Naive B cell (primary cell): ENCODE measurements around the gene TCP11. TPM values are rescaled to one million over a fixed set of nuclear protein-coding genes. Genes with fewer than 3 reads are reported as not detected.

Experiments
- ATAC-seq, 2 donors: fragments of 150-1000 bp; cut with Tn5 transposase; 2 replicates each; pipeline ENCODE4 v1.10.0; 2021; ENCODE audit warnings: low read depth in 2 of 2, mild to moderate bottlenecking in 2 of 2, moderate library complexity in 2 of 2
- DNase-seq: peaks from one replicate; pipeline ENCODE4 v3.0.0; 2022
- H3K27ac Mint-ChIP-seq, 6 donors: one replicate each; pipeline ENCODE4 v1.8.0; 2020 to 2022; ENCODE audit warnings: mild to moderate bottlenecking in 6 of 6, mixed read lengths in 6 of 6, moderate library complexity in 5 of 6, inconsistent platforms in 2 of 6
- H3K27me3 Mint-ChIP-seq, 3 donors: one replicate each; pipeline ENCODE4 v1.8.0; 2021 to 2022; ENCODE audit warnings: mixed read lengths in 3 of 3, mild to moderate bottlenecking in 1 of 3
- H3K36me3 Mint-ChIP-seq, 2 donors: one replicate each; pipeline ENCODE4 v1.8.0; 2020 to 2022; ENCODE audit warnings: mixed read lengths in 2 of 2, inconsistent platforms in 1 of 2, mild to moderate bottlenecking in 1 of 2
- H3K4me1 Mint-ChIP-seq, 3 donors: one replicate each; pipeline ENCODE4 v1.8.0; 2020 to 2022; ENCODE audit warnings: mixed read lengths in 3 of 3, inconsistent platforms in 1 of 3, mild to moderate bottlenecking in 1 of 3, moderate library complexity in 1 of 3
- H3K4me3 Mint-ChIP-seq, 8 donors: one replicate each; pipeline ENCODE4 v1.8.0; 2020 to 2022; ENCODE audit warnings: mild to moderate bottlenecking in 8 of 8, mixed read lengths in 8 of 8, moderate library complexity in 8 of 8, inconsistent platforms in 2 of 8
- H3K9me3 Mint-ChIP-seq, 7 donors: one replicate each; pipeline ENCODE4 v1.8.0; 2020 to 2022; ENCODE audit warnings: mixed read lengths in 7 of 7, mild to moderate bottlenecking in 5 of 7, inconsistent platforms in 2 of 7, moderate library complexity in 1 of 7
- polyA plus RNA-seq, 6 donors: library from polyadenylated mRNA; unstranded; fragments of 300-500 nt; fragmentation: Illumina TruSeq; gene quantifications; one replicate each; pipeline ENCODE4 v1.2.3, GENCODE V29; 2021; ENCODE audit warnings: low read depth in 6 of 6

TCP11 gene
- polyA plus RNA-seq, 6 donors from 2014 or later, result not detected

DNA sequence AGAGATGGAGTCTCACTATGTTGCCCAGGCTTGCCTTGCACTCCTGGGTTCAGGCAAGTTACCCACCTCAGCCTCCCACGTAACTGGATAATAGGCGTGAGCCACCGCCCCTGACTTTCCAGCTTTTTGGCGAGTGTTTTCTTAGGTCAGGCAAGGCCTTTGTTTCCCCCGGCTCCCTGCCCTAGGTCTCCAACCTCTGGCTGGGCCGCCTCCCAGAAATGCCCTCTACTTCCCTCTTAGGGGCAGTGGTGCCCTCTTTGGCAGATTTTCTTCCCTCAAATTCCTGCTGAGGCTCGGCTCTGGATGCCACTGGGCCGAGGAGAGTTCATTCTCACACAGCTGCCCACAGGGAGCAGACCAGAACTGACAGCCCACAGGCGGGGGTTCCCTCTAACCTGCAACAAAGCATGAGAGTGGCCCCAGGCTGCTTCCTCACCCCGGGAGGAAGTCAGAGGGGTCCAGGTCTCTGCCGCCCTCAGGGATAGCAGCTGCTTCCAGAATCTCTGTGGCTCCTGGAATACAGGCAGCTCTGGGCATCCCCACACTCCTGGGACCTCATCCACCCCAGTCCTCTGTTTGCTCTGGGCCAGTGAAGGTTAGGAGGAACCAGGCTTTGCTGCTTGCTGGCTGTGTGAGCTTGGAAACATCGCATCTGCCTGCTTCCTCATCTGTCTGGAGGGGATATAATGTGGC lies 56.5 kb downstream of the TCP11 start:
- Mint-ChIP-seq H3K4me3 (no peak overlapping the region), H3K9me3 (no peaks in the 10 kb centered on the region), H3K36me3 (peaks cover 0 to 45% of the 10 kb centered on the region in 2 donors), H3K4me1 (peaks cover 2 to 6% (median 4%) of the 10 kb centered on the region in 3 donors), H3K27me3 (no peaks in the 10 kb centered on the region), H3K27ac (no peak overlapping the region)
- no peak for DNase-seq
- no peak for ATAC-seq

DNA sequence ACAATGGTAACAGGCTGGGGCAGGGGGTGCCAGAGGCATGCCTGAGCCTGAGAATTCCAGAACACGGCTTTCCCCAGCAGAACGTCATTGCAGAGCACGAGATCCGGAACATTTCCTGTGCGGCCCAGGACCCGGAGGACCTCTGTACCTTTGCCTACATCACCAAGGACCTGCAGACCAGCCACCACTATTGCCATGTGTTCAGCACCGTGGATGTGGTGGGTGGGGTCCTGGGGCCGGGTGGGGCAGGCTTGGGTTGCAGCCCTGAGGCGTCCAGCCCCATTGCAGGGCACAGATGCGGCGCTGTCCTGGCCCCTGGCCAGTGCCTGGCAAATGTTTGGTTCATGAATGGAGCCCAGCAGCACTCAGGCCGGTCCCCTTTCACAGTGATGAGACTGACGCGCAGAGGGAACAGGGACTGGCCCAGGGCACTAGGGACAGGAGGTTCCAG lies 57.1 kb downstream of the TCP11 start:
- Mint-ChIP-seq H3K36me3 (peaks cover 0 to 45% of the 10 kb centered on the region in 2 donors), H3K27me3 (no peaks in the 10 kb centered on the region), H3K4me1 (peaks cover 2 to 6% (median 4%) of the 10 kb centered on the region in 3 donors), H3K4me3 (no peak overlapping the region), H3K9me3 (no peaks in the 10 kb centered on the region), H3K27ac (no peak overlapping the region)
- DNase-seq (no peak), ATAC-seq (no peak)

DNA sequence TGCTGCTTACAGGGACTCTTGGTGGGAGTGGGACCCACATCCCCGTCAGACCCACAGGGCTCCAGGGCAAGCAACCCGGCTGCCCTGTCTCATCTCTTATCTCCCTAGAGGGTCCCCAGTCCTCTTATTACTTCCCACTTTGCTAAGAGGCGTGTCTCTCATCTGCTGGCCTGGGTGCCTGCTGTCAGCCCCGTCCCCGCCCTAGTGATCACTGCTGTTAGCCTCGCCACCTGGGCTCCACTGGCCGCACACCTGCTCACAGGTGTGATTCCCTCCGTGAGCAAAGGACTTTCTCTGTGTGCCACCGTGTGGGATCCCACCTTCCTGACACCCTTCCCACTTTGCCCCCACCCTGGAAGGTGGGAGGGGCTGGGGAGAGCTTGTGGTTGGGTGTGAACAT lies 57.6 kb downstream of the TCP11 start:
- Mint-ChIP-seq H3K4me1 (peaks cover 2 to 6% (median 4%) of the 10 kb centered on the region in 3 donors), H3K9me3 (no peaks in the 10 kb centered on the region), H3K36me3 (peaks cover 0 to 45% of the 10 kb centered on the region in 2 donors), H3K27ac (peak overlapping the region in 1 of 6 donors; percentile 59), H3K4me3 (peak overlapping the region in 1 of 8 donors; percentile 25), H3K27me3 (no peaks in the 10 kb centered on the region)
- ATAC-seq, result no peak
- DNase-seq, result no peak

DNA sequence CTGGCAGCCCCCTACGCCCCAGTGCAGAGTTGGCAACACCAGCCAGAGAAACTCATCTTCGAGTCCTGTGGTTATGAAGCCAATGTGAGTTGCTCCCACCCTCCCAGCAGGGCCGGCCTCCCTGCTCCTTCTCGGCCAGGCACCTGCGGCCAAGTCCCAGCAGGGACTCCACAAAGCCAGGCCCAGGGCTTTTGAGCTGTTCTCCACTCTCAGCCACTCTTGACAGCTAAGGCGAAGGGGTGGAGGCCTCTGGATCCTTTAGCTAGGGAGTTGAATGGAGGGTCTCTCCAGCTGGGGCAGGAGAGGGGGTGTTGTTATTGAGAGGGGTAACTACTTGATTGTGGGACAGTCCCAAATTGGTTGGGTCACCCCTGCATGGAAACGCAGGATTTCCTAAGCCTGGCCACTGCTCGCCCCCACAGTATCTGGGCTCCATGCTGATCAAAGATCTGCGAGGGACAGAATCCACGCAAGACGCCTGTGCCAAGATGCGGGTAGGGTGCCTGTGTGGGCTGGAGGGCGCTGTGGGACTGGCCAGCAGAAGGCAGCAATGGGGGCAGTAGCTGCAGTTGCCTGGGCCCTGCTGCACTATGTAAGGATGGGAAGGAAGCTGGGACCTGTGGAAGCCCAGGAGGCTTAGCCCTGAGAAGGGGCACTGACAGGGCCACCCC lies 58.3 kb downstream of the TCP11 start:
- Mint-ChIP-seq H3K36me3 (peaks cover 0 to 42% of the 10 kb centered on the region in 2 donors), H3K4me3 (no peak overlapping the region), H3K4me1 (peaks cover 2 to 6% (median 4%) of the 10 kb centered on the region in 3 donors), H3K27me3 (no peaks in the 10 kb centered on the region), H3K27ac (no peak overlapping the region), H3K9me3 (no peaks in the 10 kb centered on the region)
- DNase-seq (no peak), ATAC-seq (no peak)

DNA sequence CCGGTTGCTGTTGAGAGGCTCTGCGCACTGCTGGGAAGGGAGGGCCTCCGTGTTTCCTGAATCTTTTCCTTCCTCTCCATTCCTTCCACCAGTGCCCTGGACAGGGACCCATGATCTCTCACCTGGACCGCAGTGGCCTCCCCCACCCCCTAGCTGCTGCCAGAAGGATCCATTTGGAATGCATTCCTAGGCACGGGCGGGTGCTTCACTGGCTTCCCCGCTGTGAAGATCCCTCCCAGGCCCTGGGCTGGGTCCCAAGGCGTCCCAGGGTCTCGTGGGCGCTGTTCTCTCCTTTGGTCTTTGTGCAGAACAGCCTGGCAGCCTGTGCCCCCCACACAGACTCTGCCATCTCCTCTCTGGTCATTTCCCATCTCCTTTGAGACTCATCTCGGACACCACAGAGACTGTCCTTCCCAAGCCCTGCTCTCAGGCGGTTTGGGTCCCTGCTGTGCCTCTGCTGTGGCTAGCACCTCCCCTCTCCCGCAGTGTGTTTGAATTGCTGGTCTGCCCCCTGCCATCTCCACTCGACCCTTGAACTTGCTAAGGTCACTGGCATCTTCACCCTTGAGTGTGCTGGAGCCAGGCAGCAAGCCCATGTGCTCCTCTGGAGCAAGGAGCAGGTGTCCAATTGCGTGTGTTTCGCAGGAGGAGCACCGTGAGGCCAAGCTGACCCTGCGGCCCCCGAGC lies 59.0 kb downstream of the TCP11 start:
- Mint-ChIP-seq H3K27ac (no peak overlapping the region), H3K4me1 (peaks cover 2 to 6% (median 4%) of the 10 kb centered on the region in 3 donors), H3K4me3 (no peak overlapping the region), H3K36me3 (peaks cover under 1 to 36% of the 10 kb centered on the region in 2 donors), H3K9me3 (no peaks in the 10 kb centered on the region), H3K27me3 (no peaks in the 10 kb centered on the region)
- no peak for ATAC-seq
- no peak for DNase-seq

DNA sequence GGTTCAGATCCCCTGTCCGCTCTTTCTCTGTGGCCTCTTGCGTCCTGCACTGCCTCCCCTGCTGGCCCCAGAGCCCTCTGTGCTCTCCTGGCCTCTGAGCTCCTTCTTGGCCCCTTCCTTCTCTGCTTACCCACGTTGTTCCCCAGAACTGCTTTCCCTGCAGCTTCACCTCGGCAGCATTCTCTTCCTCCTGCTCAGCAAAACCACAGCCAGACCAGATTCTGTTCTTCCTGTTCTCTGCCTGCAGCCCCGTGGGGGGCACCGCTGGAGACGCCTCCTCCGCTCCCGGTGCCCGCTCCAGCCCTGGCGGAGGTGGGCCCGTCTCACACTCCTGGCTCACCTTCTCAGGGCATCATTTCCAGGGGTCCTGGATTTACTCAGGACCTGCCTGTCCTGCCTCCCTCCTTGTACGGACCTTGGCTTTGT lies 59.7 kb downstream of the TCP11 start:
- no peaks in the 10 kb centered on the region for H3K27me3 Mint-ChIP-seq
- ATAC-seq, result no peak
- DNase-seq, result no peak
- H3K4me1 Mint-ChIP-seq, result peaks cover 2 to 6% (median 4%) of the 10 kb centered on the region in 3 donors
- H3K4me3 Mint-ChIP-seq, result no peak overlapping the region
- H3K9me3 Mint-ChIP-seq, result no peaks in the 10 kb centered on the region
- peaks cover 5 to 34% of the 10 kb centered on the region in 2 donors for H3K36me3 Mint-ChIP-seq
- H3K27ac Mint-ChIP-seq, result peak overlapping the region in 2 of 6 donors; percentile 66 to 73

DNA sequence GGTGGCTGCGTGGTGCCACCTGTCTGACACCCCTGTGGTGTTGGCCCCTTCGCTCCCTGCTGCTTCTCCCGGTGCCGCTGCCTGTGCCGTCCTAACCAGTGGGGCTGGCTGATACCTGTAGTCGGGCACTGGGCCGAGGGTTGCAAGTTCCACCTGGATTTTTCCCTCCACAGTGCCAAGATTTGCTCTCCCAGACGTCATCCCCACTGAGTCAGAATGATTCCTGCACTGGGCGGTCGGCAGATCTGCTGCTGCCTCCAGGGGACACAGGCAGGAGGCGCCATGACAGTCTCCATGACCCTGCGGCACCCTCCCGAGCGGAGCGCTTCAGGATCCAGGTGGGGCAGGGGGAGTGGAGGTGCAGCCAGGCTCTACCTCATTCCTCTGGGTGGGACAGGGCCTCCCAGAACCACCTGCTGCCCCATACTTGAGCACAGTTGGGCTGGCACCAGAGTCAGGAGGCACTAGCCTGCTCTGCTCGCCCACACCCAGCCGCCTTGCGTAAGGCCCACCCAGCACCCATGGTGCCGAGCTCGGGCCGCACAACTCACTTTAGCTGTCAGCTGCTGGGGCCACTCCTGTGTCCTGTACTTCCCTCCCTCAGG lies 60.2 kb downstream of the TCP11 start:
- H3K4me1 Mint-ChIP-seq, result peaks cover 2 to 6% (median 4%) of the 10 kb centered on the region in 3 donors
- no peak for ATAC-seq
- no peak for DNase-seq
- no peaks in the 10 kb centered on the region for H3K9me3 Mint-ChIP-seq
- H3K36me3 Mint-ChIP-seq, result peaks cover 5 to 29% of the 10 kb centered on the region in 2 donors
- peak overlapping the region in 1 of 6 donors; percentile 32 for H3K27ac Mint-ChIP-seq
- H3K27me3 Mint-ChIP-seq, result no peaks in the 10 kb centered on the region
- no peak overlapping the region for H3K4me3 Mint-ChIP-seq

DNA sequence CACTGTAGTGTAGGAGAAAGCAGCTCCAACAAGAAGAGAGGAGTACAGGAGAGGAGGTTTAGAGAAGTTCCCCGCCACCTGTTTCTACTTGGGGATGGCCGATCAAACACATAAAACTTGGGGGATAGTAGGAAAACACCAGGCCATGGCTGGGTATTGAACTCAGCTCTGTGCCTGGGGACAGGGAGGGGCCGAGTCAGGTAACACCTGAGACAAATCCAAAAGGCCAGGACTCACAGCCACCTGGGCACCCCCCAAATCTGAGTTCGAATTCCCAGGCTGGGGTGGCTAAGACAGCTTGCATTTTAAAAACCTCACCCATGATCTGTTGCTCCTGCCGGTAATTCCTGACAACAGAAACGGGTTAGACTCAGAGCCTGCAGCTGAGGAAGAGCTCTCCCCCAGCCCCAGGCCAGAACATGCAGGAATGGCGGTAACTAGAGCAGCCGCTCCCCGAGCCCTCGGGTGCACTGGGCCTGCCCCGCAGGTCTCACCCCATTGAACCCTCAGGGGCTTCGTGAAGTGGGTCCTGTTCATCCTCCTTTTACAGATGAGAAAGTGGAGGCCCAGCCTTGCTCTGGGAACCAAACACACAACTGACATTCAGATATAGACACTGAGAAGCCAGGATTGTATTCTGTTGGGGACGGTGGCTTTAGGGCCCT lies 61.0 kb downstream of the TCP11 start:
- no peaks in the 10 kb centered on the region for H3K9me3 Mint-ChIP-seq
- no peak overlapping the region for H3K4me3 Mint-ChIP-seq
- DNase-seq, result no peak
- no peak for ATAC-seq
- H3K27me3 Mint-ChIP-seq, result no peaks in the 10 kb centered on the region
- peaks cover 6 to 21% of the 10 kb centered on the region in 2 donors for H3K36me3 Mint-ChIP-seq
- H3K27ac Mint-ChIP-seq, result peak overlapping the region in 1 of 6 donors; percentile 35
- H3K4me1 Mint-ChIP-seq, result peaks cover 2 to 6% (median 4%) of the 10 kb centered on the region in 3 donors

DNA sequence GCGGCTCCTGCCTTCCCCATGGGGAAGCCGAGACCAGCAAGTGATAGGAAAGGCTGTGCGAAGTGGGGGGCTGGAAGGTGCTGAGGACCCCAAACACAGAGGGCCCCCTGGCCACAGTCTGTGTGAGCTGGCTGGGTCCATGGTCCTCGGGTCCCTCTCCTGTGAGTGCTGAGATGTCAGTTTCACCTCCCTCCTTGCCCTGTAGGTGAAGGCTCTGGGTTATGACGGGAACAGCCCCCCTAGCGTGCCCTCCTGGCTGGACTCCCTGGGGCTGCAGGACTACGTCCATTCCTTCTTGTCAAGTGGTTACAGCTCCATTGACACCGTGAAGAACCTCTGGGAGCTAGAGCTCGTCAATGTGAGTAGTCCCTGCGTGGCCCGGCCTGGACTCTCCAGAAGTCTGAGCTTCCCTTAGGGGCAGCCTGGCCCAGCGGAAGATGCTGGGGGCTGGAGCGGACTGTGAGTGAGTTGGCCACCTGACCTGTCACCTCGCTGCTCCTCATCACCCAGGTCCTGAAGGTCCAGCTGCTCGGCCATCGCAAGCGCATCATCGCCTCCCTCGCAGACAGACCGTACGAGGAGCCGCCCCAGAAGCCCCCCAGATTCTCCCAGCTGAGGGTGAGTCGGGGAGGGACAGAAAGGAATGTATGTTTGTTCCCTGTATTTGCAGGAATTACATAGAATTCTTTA lies 61.7 kb downstream of the TCP11 start:
- ATAC-seq (no peak), DNase-seq (no peak)
- Mint-ChIP-seq H3K9me3 (no peaks in the 10 kb centered on the region), H3K27me3 (no peaks in the 10 kb centered on the region), H3K36me3 (peaks cover 9 to 18% of the 10 kb centered on the region in 2 donors), H3K27ac (peak overlapping the region in 1 of 6 donors; percentile 35), H3K4me1 (peaks cover 2 to 6% (median 4%) of the 10 kb centered on the region in 3 donors), H3K4me3 (no peak overlapping the region)

DNA sequence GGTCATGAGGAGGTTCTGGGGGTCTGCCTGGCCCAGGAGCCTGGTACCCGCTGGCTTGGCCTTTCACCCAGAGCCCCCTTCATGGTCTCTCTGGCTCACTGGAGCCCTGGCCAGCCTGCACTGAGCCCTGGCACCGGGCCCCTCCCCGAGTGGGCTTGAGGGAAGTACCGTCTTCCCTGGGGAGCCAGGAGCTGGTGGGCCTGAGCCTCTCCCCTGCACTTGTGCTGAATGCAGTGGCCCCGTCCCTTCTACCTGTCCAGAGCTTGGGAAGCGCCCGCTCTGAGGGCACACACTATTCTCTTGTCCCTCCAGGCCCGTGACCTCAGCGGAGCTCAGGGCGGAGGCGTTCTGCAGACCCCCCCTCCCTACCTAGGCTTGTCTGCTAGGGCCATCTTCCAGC lies 62.2 kb downstream of the TCP11 start:
- no peak for ATAC-seq
- Mint-ChIP-seq H3K27me3 (no peaks in the 10 kb centered on the region), H3K36me3 (peaks cover 9 to 18% of the 10 kb centered on the region in 2 donors), H3K4me3 (no peak overlapping the region), H3K4me1 (peaks cover 2 to 6% (median 4%) of the 10 kb centered on the region in 3 donors), H3K9me3 (no peaks in the 10 kb centered on the region), H3K27ac (no peak overlapping the region)
- no peak for DNase-seq

DNA sequence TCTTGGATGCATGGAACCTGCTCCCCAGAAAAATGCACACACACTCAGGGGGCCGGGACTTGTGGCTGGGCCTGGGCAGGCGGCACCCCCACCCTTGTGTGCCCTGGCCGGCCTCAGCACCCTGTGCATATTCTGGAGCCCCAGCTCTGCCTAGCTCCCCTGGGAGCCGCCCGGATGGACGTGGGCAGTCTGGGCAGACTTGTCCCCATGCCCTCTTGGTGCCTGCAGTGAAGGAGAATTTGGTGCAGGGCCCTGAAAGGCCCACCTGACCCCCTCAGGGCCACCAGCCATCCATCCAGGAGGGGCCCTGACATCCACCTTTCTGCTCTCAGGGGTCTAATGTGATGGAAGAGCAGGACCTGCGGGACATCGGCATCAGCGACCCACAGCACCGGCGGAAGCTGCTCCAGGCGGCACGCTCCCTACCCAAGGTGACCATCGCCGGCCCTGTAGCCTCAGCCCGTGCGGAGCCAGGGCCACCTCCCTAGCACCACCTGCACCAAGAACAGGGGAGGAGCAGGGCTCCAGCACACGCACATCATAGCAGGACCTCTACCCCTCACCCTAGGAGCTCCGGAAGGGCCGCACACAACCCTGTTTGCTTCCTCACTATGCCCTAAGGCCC lies 62.8 kb downstream of the TCP11 start:
- DNase-seq (no peak), ATAC-seq (no peak)
- H3K4me1 Mint-ChIP-seq, result peaks cover 2 to 6% (median 4%) of the 10 kb centered on the region in 3 donors
- no peak overlapping the region for H3K27ac Mint-ChIP-seq
- no peak overlapping the region for H3K4me3 Mint-ChIP-seq
- no peaks in the 10 kb centered on the region for H3K9me3 Mint-ChIP-seq
- H3K27me3 Mint-ChIP-seq, result no peaks in the 10 kb centered on the region
- peaks cover 9 to 18% of the 10 kb centered on the region in 2 donors for H3K36me3 Mint-ChIP-seq

DNA sequence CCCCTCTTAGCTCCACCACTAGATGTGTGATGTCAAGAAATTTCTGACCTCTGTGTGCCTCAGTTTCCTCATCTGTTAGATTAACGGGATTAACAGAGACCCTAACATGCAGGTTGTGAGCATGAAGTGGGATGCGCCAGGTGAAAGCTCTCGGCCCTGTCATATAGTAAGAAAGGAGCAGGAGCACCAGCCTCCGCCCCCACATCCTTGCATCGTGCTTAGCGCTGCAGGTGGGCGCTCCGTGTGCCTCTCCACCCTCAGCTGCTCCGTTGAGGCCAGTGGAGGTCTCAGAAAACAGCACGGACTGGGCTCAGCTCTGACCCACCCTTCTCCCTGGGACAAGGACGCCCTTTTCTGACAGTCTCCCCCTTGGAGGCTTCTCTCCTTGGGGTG lies 63.4 kb downstream of the TCP11 start:
- H3K4me1 Mint-ChIP-seq, result peaks cover 2 to 6% (median 4%) of the 10 kb centered on the region in 3 donors
- ATAC-seq, result no peak
- no peaks in the 10 kb centered on the region for H3K27me3 Mint-ChIP-seq
- H3K27ac Mint-ChIP-seq, result no peak overlapping the region
- no peak for DNase-seq
- H3K36me3 Mint-ChIP-seq, result peaks cover 9 to 18% of the 10 kb centered on the region in 2 donors
- H3K9me3 Mint-ChIP-seq, result no peaks in the 10 kb centered on the region
- H3K4me3 Mint-ChIP-seq, result no peak overlapping the region
